IgD-negative memory B cell (primary cell): ENCODE results near the gene GPC6. TPM values are rescaled to one million over a fixed set of nuclear protein-coding genes. Genes with fewer than 3 reads are reported as not detected.

Experiments
- H3K27ac Mint-ChIP-seq, 3 donors: one replicate each; pipeline ENCODE4 v1.8.0; 2020 to 2022; ENCODE audit warnings: mild to moderate bottlenecking in 3 of 3, mixed read lengths in 3 of 3, moderate library complexity in 1 of 3
- H3K27me3 Mint-ChIP-seq: one replicate; pipeline ENCODE4 v1.8.0; 2021; ENCODE audit warnings: mixed read lengths
- H3K36me3 Mint-ChIP-seq: one replicate; pipeline ENCODE4 v1.8.0; 2020; ENCODE audit warnings: mild to moderate bottlenecking, mixed read lengths
- H3K4me1 Mint-ChIP-seq, 3 donors: one replicate each; pipeline ENCODE4 v1.8.0; 2020 to 2022; ENCODE audit warnings: mixed read lengths in 3 of 3, mild to moderate bottlenecking in 1 of 3
- H3K4me3 Mint-ChIP-seq, 4 donors: one replicate each; pipeline ENCODE4 v1.8.0; 2020 to 2022; ENCODE audit warnings: mild to moderate bottlenecking in 4 of 4, mixed read lengths in 4 of 4, moderate library complexity in 3 of 4
- H3K9me3 Mint-ChIP-seq, 3 donors: one replicate each; pipeline ENCODE4 v1.8.0; 2020 to 2021; ENCODE audit warnings: mixed read lengths in 3 of 3, mild to moderate bottlenecking in 1 of 3
- polyA plus RNA-seq: library from polyadenylated mRNA; unstranded; fragments of 300-500 nt; fragmentation: Illumina TruSeq; gene quantifications from one replicate; pipeline ENCODE4 v1.2.3, GENCODE V29; 2021

The GPC6 gene
- polyA plus RNA-seq, 1 donor from 2014 or later = not detected

DNA sequence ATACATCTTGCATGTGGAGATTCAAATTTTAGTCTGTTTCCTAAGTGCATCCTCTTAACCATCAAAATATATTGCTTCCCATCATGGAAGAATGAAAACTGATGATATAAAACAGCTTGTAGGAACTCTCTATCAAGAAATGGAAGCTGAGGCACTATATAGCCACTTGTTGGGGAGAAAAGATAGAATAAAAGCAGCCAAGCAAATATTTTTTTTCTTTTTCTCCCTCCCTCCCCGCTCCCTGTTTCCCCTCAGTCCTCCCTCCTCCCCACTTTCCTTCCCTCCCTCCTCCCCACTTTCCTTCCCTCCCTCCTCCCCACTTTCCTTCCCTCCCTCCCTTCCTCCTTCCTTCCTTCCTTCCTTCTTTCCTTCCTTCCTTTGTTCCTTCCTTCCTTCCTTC, 413.8 kb downstream of the GPC6 start:
- peaks cover 3 to 6% (median 3%) of the 10 kb centered on the region in 3 donors for H3K9me3 Mint-ChIP-seq

DNA sequence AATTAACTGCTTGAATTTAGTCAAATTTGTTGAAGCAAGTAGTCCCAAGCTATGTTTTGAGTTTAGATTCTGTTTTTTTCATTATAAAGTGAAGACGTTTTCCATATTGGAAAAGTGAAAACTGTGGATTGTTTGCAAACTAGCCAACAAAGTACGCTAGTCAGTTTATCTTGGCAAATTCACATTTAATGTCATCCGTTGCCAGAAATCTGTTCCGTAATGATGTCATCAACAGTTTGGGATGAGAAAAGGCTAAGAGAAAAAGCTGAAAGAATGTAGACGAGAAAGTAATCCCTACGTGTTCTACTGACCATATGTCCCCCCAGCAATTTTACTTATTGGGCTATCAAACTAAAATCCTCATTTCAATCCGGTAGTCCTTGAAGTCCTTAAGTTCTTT, 419.6 kb downstream of the GPC6 start:
- Mint-ChIP-seq H3K4me3 (no peak overlapping the region), H3K36me3 (no peaks in the 10 kb centered on the region), H3K9me3 (peaks cover under 1 to 7% (median 3%) of the 10 kb centered on the region in 3 donors), H3K4me1 (peaks cover 0 to 2% (median 0%) of the 10 kb centered on the region in 3 donors), H3K27ac (no peak overlapping the region), H3K27me3 (no peaks in the 10 kb centered on the region)

More for the DNA sequence above, 413.8 kb downstream of the GPC6 start:
- H3K4me1 Mint-ChIP-seq = peaks cover 0 to 2% (median 0%) of the 10 kb centered on the region in 3 donors
- no peak overlapping the region for H3K27ac Mint-ChIP-seq
- H3K27me3 Mint-ChIP-seq = no peaks in the 10 kb centered on the region
- no peak overlapping the region for H3K4me3 Mint-ChIP-seq
- H3K36me3 Mint-ChIP-seq = no peaks in the 10 kb centered on the region

DNA sequence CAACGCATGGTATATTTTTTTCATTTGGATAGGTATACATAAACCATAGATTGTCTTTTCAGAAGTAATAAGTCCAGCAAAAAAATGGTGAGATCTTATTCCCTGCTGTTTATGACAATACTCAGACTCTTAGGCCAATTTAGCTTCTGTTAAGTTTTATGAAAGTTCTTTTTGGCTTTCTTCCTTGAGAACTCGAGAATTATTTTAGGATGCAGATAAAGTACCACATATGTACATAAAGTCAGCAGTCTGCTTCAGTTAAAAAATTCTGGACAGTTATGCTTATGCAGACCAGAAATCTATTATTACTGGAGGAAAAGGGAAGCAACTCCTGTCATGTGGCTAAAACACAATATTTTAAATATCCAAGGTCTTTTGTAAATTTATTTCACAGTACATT, 422.9 kb downstream of the GPC6 start:
- Mint-ChIP-seq H3K4me3 (no peak overlapping the region), H3K4me1 (peaks cover 0 to 2% (median 0%) of the 10 kb centered on the region in 3 donors), H3K9me3 (peaks cover 0 to 5% (median 0%) of the 10 kb centered on the region in 3 donors), H3K27ac (no peak overlapping the region), H3K36me3 (no peaks in the 10 kb centered on the region), H3K27me3 (no peaks in the 10 kb centered on the region)

DNA sequence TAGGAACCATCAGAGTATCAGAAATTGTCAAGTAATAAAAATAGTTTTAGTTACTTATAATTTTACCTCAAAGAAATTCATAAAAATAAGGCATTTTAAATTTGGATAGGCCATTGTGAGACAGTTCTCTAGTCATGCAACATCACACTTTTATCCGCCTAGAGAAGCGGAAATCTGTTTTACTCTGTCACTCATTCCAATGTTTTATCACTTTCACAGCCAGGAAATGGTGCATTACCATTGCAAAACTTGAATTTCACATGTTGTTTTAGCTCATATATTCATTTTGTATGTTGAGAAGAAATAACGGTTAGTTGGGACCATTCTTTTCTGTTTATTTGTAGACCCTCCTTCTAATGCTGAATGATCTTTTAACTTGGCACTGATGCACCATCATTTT, 427.2 kb downstream of the GPC6 start:
- no peak overlapping the region for H3K4me3 Mint-ChIP-seq
- H3K4me1 Mint-ChIP-seq = no peaks in the 10 kb centered on the region
- H3K36me3 Mint-ChIP-seq = no peaks in the 10 kb centered on the region
- H3K9me3 Mint-ChIP-seq = peaks cover 0 to 7% (median 5%) of the 10 kb centered on the region in 3 donors
- H3K27ac Mint-ChIP-seq = no peak overlapping the region
- no peaks in the 10 kb centered on the region for H3K27me3 Mint-ChIP-seq

DNA sequence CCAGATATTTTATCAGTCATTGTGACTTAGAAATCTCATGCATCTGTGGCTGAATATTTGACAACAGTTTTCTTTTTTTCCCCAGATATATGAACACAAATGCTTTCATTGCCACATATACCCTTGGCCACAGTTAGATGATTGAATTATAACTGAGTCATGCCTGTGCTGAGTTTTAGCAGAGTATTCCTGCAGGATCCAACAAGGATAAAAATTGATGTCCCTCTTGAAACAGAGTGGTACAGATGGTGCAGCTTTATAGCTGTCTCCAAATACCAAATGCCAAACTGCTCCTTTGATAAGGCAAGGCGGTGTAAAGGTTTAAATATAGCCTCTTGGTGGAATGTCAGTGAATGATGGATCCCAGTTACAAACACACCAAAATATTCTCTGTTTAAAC, 428.5 kb downstream of the GPC6 start:
- peaks cover 0 to 16% (median 3%) of the 10 kb centered on the region in 3 donors for H3K9me3 Mint-ChIP-seq
- H3K4me1 Mint-ChIP-seq = no peaks in the 10 kb centered on the region
- H3K27me3 Mint-ChIP-seq = no peaks in the 10 kb centered on the region
- H3K27ac Mint-ChIP-seq = no peak overlapping the region
- H3K36me3 Mint-ChIP-seq = no peaks in the 10 kb centered on the region
- no peak overlapping the region for H3K4me3 Mint-ChIP-seq

DNA sequence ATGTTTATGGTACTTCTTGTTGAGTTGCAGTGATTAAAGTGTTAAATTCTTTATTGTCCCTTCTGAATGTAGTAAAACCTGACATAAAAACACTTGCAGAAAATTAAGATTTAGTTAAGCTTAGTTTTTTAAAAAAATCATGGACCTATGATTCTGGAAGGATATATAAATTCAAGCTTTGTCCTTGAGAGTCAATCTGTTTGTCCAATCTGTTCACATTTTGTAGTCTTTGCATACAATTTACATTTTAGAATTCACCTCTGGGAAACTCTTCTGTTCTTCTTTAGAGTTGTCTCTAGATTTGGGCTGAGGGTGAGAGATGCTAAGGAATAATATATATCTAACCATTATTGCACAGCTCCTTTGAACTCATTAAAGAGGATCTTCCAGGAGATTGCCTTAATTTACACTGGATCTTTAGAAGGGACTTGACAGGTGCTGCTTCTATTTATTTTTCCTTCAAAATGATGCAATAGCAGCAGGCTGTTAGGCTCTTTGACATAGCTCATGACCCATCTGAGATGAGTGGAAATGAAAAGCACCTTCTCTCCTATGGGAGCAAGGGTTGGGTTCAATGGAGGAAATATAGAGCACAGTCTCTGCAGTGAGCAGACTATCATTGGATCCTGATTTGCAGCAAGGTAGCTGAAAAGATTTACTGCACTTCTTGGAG, 433.9 kb downstream of the GPC6 start:
- Mint-ChIP-seq H3K9me3 (peaks cover 0 to 16% (median 0%) of the 10 kb centered on the region in 3 donors), H3K36me3 (no peaks in the 10 kb centered on the region), H3K27me3 (no peaks in the 10 kb centered on the region), H3K4me1 (no peaks in the 10 kb centered on the region), H3K4me3 (no peak overlapping the region), H3K27ac (no peak overlapping the region)

DNA sequence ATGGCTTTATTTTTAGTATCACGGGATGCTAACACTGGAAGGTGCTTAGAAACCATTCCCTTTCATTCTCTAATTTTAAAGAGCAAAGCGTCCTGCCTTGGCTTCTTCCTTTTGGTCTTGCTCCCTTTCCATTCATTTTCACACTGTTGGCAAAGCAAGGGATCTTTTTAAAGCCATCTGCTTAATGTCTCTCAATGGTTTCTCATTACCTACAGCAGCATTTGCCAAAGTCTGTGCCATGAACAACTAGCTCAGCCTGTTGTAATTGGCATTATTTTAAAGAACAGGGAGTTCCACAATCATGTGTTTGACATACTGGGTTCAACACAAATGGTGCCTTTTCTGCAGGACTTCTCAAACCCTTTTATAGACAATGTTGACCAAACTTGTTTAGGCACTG, 444.3 kb downstream of the GPC6 start:
- no peaks in the 10 kb centered on the region for H3K4me1 Mint-ChIP-seq
- no peaks in the 10 kb centered on the region for H3K27me3 Mint-ChIP-seq
- H3K9me3 Mint-ChIP-seq = peaks cover 0 to 11% (median 0%) of the 10 kb centered on the region in 3 donors
- no peak overlapping the region for H3K4me3 Mint-ChIP-seq
- no peak overlapping the region for H3K27ac Mint-ChIP-seq
- H3K36me3 Mint-ChIP-seq = no peaks in the 10 kb centered on the region

DNA sequence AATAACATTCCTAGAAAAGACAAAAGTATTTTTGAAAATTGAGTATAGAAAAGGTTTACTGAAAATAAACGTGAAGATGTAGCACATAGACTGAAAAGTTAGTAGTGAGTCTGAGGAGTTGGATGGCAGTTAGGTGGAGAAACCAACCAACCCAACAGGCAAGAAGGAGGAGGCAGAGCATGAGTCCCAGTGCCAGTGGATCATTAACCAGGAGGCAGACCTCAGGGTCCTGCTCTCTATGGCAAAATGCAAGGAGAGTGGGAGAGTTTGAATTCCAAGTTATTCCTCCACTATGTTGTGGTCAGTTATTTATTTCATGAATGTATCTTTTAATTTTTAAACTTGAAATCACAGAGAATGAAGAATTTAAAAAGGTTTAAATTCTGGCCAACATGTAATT, 446.4 kb downstream of the GPC6 start:
- Mint-ChIP-seq H3K4me1 (no peaks in the 10 kb centered on the region), H3K9me3 (peaks cover 0 to 11% (median 0%) of the 10 kb centered on the region in 3 donors), H3K27me3 (no peaks in the 10 kb centered on the region), H3K4me3 (no peak overlapping the region), H3K27ac (no peak overlapping the region), H3K36me3 (no peaks in the 10 kb centered on the region)

DNA sequence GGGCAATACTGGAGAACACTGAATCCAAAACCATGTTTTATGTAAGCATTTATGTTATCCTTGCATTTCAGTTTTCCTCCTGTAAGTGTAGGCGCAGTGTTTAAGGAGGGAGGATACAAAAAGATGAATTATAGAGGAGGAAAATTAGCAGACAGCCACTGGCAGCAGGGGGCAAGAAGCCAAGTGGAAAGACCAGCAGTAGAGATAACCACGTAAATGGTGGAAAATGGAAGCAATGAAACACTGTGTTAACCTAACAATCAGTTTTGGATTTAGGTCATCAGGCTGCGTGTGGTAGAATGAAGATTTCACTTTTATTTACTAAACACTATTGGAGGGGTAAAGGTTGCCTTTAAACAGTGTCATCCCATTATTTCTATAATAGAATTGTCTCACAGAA, 447.3 kb downstream of the GPC6 start:
- H3K4me1 Mint-ChIP-seq = no peaks in the 10 kb centered on the region
- peaks cover 0 to 4% (median 0%) of the 10 kb centered on the region in 3 donors for H3K9me3 Mint-ChIP-seq
- H3K4me3 Mint-ChIP-seq = no peak overlapping the region
- H3K27me3 Mint-ChIP-seq = no peaks in the 10 kb centered on the region
- no peaks in the 10 kb centered on the region for H3K36me3 Mint-ChIP-seq
- peak overlapping the region in 1 of 3 donors; percentile 12 for H3K27ac Mint-ChIP-seq

DNA sequence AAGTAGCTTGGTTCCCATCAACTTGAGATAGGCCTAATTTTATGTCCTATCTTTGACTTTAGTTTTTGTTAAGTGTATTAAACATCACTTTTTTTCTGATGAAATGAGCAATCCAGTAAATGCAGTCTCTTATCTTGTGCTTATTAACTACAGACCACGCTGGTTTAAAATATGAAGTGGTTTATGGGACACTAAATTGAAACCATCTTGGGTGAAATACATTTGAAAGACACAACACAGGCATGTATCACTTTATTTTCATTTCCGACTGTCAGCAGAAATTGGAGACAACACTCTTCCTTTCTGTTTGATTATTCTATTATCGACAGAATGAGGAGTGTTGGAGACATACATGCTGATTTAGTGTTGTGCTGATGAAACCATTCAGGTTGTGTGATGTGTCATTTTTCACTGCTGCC, 447.7 kb downstream of the GPC6 start:
- Mint-ChIP-seq H3K27ac (no peak overlapping the region), H3K4me1 (no peaks in the 10 kb centered on the region)

DNA sequence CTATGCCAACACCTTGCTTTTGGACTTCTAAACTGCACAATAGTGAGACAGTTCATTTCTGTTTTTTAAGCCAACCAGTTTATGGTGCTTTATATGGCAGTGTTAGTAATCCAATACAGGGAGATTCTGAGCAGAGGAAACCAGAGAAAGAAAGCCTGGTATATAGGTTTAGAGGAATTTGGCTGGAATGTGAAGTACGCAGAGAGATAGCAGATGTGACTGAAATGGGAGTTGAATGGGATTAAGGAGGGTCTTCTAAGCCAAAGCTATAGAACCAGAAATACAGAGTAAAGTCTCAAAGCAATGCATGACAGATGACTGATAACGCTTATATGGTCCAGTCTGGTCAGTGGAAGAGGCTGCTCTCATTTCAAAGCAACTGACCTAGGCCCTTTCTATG, 453.7 kb downstream of the GPC6 start:
- peaks cover 0 to 3% (median 2%) of the 10 kb centered on the region in 3 donors for H3K9me3 Mint-ChIP-seq
- no peak overlapping the region for H3K4me3 Mint-ChIP-seq
- no peak overlapping the region for H3K27ac Mint-ChIP-seq
- no peaks in the 10 kb centered on the region for H3K4me1 Mint-ChIP-seq
- H3K27me3 Mint-ChIP-seq = no peaks in the 10 kb centered on the region
- H3K36me3 Mint-ChIP-seq = no peaks in the 10 kb centered on the region

More for the DNA sequence above, 447.7 kb downstream of the GPC6 start:
- no peaks in the 10 kb centered on the region for H3K27me3 Mint-ChIP-seq
- no peak overlapping the region for H3K4me3 Mint-ChIP-seq
- peaks cover 0 to 3% (median 0%) of the 10 kb centered on the region in 3 donors for H3K9me3 Mint-ChIP-seq
- no peaks in the 10 kb centered on the region for H3K36me3 Mint-ChIP-seq

DNA sequence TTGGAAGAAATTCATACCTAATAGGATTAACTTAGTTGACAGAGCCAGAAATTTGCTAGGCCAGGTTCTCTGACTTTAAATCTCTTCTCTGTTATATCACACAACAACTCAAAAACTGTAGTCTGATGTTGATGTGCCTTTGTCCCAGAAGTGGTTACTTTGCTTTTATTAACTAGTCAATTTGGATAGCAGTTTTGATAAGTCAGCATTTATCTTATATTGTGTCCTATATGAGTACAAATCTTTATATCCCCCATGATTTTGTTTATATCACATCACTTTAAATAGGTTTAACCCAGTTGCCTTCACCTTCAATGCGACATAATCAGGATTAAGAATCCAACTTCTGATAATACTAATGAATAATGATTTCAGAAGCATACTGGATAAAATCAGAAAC, 459.3 kb downstream of the GPC6 start:
- H3K4me1 Mint-ChIP-seq = no peaks in the 10 kb centered on the region
- no peak overlapping the region for H3K27ac Mint-ChIP-seq
- no peaks in the 10 kb centered on the region for H3K27me3 Mint-ChIP-seq
- no peaks in the 10 kb centered on the region for H3K36me3 Mint-ChIP-seq
- H3K4me3 Mint-ChIP-seq = no peak overlapping the region
- H3K9me3 Mint-ChIP-seq = peaks cover 2 to 5% (median 3%) of the 10 kb centered on the region in 3 donors

DNA sequence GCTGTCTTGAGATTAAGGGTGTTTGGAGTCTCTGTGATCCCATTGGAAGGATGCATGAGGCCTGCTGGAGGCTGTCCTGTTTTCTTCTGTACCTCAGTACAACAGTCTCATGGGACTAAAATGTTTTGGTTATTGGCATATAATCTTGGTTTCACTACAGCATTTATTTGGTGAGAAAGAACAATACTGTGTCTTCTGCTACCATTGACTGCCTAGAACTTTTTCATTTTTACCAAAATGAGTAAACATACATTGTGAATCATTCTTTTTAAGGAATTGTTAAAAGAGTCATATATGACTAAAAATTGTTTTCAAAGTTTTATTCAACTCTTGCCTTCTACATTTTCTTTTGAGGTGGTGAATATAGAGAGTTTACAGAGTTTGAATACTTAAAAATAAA, 459.8 kb downstream of the GPC6 start:
- no peak overlapping the region for H3K27ac Mint-ChIP-seq
- H3K4me3 Mint-ChIP-seq = no peak overlapping the region
- no peaks in the 10 kb centered on the region for H3K36me3 Mint-ChIP-seq
- no peaks in the 10 kb centered on the region for H3K27me3 Mint-ChIP-seq
- peaks cover 2 to 6% (median 3%) of the 10 kb centered on the region in 3 donors for H3K9me3 Mint-ChIP-seq
- no peaks in the 10 kb centered on the region for H3K4me1 Mint-ChIP-seq

DNA sequence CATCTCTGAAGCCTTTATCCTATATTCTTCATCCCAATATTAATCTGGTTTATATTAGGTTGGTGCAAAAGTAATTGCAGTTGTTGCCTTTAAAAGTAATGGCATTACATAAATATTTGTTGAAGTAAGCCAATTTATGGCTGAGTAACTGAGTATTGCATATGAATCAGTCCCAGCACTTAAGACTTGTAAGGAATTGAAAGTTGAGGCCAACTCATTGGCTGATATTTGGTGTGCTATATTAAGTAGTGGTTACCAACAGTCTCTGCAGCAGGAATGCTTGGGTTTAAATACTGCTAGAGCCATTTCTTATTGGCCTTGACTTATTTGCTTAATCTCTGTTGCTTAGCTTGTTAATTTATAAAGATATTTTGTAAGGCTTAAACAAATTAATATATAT, 460.7 kb downstream of the GPC6 start:
- H3K27ac Mint-ChIP-seq = no peak overlapping the region
- no peak overlapping the region for H3K4me3 Mint-ChIP-seq
- H3K36me3 Mint-ChIP-seq = no peaks in the 10 kb centered on the region
- H3K27me3 Mint-ChIP-seq = no peaks in the 10 kb centered on the region
- peaks cover 2 to 6% (median 3%) of the 10 kb centered on the region in 3 donors for H3K9me3 Mint-ChIP-seq
- no peaks in the 10 kb centered on the region for H3K4me1 Mint-ChIP-seq

DNA sequence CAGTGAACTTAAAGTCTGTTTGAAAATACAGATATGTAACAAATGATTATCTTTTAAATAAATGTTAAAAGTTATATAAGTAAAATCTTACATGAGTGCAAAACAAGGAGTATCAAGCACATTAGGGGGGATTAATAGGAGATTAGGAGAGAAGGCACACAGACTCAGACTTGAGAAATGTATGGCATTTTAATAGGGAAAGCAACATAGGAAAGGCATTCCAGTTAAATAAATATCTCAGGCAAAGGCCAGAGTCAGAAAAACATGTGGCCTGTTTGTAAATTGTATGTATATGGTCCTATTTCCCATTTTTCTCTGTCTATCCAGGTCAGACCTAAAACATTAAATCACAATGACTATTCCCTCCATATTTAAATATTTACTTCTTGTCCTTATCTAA, 462.7 kb downstream of the GPC6 start:
- no peaks in the 10 kb centered on the region for H3K4me1 Mint-ChIP-seq
- peaks cover 2 to 6% (median 3%) of the 10 kb centered on the region in 3 donors for H3K9me3 Mint-ChIP-seq
- H3K36me3 Mint-ChIP-seq = no peaks in the 10 kb centered on the region
- no peak overlapping the region for H3K27ac Mint-ChIP-seq
- H3K4me3 Mint-ChIP-seq = no peak overlapping the region
- H3K27me3 Mint-ChIP-seq = no peaks in the 10 kb centered on the region

DNA sequence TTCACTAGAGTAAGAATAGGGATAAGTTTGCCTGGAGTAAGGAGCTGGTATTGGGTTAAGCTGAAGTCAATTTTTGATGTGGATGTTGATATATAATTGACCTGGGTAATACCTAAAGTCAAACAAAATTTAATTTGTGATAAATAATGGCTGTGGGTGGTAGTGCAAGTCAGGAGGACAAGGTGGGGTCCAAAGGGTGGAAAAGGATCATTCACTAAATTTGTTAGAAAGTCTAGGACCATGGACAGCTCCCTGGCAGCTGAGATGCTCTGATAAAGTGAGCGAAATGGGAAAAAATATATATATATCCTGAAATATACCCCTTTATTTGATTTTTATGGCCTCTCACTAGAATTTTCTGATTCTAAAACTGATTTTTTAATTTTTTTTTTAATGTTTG, 463.5 kb downstream of the GPC6 start:
- Mint-ChIP-seq H3K9me3 (peaks cover 2 to 6% (median 3%) of the 10 kb centered on the region in 3 donors), H3K4me1 (no peaks in the 10 kb centered on the region), H3K36me3 (no peaks in the 10 kb centered on the region), H3K27me3 (no peaks in the 10 kb centered on the region), H3K4me3 (no peak overlapping the region), H3K27ac (no peak overlapping the region)
